SH-SY5Y (cell line): ENCODE measurements around the gene GLI3.

ENCODE experiments used
- GATA2 ChIP-seq: IDR thresholded peaks from 2 replicates; pipeline ENCODE4 v1.6.1; 2011; ENCODE audit warnings: mild to moderate bottlenecking, low read depth, low read length
- GATA3 ChIP-seq: IDR thresholded peaks from 2 replicates; pipeline ENCODE4 v1.6.1; 2011; ENCODE audit warnings: low read depth, mild to moderate bottlenecking, low read length, moderate library complexity

GRCh38 chr7:41969561-41970105, 267.4 kb downstream of the GLI3 start:
- TF ChIP-seq GATA3 (no peak), GATA2 (no peak)
